Smooth muscle cell (in vitro differentiated cells): ENCODE data around the gene TBL1XR1. TPM values are rescaled to one million over a fixed set of nuclear protein-coding genes. Genes with fewer than 3 reads are reported as not detected.

Experiments
- DNase-seq: peaks from one replicate; lab custom pipeline; 2025; ENCODE audit not compliant: unreplicated experiment; lab: John Stamatoyannopoulos, UW
- H2AFZ ChIP-seq: fragments of 200-600 bp; sonication (generic); 2 replicates; pipeline ENCODE4 v1.6.0; 2016; ENCODE audit warnings: antibody characterized with exemption, low read depth, mild to moderate bottlenecking
- H3F3A ChIP-seq: fragments of 200-600 bp; sonication (generic); 2 replicates; pipeline ENCODE4 v1.6.0; 2017; ENCODE audit warnings: antibody characterized with exemption, low read depth
- H3K27ac ChIP-seq: fragments of 200-600 bp; sonication (generic); 2 replicates; pipeline ENCODE4 v1.5.1; 2016; ENCODE audit warnings: low read depth, mild to moderate bottlenecking
- H3K27me3 ChIP-seq: fragments of 200-600 bp; sonication (generic); 2 replicates; pipeline ENCODE4 v1.6.1; 2016; ENCODE audit warnings: low read depth, mild to moderate bottlenecking
- H3K36me3 ChIP-seq: fragments of 200-600 bp; sonication (generic); 2 replicates; pipeline ENCODE4 v1.5.1; 2016; ENCODE audit warnings: low read depth
- H3K4me1 ChIP-seq: fragments of 200-600 bp; sonication (generic); 2 replicates; pipeline ENCODE4 v1.5.1; 2016; ENCODE audit warnings: low read depth
- H3K4me2 ChIP-seq: fragments of 200-600 bp; sonication (generic); 2 replicates; pipeline ENCODE4 v1.6.0; 2016; ENCODE audit warnings: mild to moderate bottlenecking
- H3K4me3 ChIP-seq: fragments of 200-600 bp; sonication (generic); 2 replicates; pipeline ENCODE4 v1.5.1; 2016; ENCODE audit warnings: mild to moderate bottlenecking
- H3K79me2 ChIP-seq: fragments of 200-600 bp; sonication (generic); 2 replicates; pipeline ENCODE4 v1.6.0; 2016; ENCODE audit warnings: low read depth, mild to moderate bottlenecking
- H3K9ac ChIP-seq: fragments of 200-600 bp; sonication (generic); 2 replicates; pipeline ENCODE4 v1.6.0; 2016; ENCODE audit warnings: low read depth
- H3K9me3 ChIP-seq: fragments of 200-600 bp; sonication (generic); replicated peaks from 2 replicates; pipeline ENCODE4 v1.5.1; 2016; ENCODE audit warnings: low read depth
- H4K20me1 ChIP-seq: fragments of 200-600 bp; sonication (generic); 2 replicates; pipeline ENCODE4 v1.6.0; 2016; ENCODE audit warnings: low read depth
- CTCF ChIP-seq: fragments of 200-600 bp; sonication (generic); IDR thresholded peaks from 2 replicates; pipeline ENCODE4 v1.5.1; 2017; ENCODE audit warnings: borderline replicate concordance, mild to moderate bottlenecking, antibody characterized with exemption; ENCODE audit not compliant: insufficient read depth, poor library complexity, severe bottlenecking
- WGBS: methylation state at CpG from one replicate; pipeline ENCODE4 v1.1.7; 2016; ENCODE audit warnings: low lambda C conversion rate; 5-methylcytosine and 5-hydroxymethylcytosine counted together
- polyA plus RNA-seq: library from polyadenylated mRNA; unstranded; fragments of >200 nt; fragmentation: Nextera tagmentation; extraction: Ambion mirVana; gene quantifications from 2 replicates; pipeline ENCODE4 v1.2.1, GENCODE V29; 2016
- total RNA-seq: library from RNA; depleted of rRNA; stranded (reverse); fragments of >200 nt; gene quantifications from 2 replicates; pipeline ENCODE4 v1.2.3, GENCODE V29; 2014

The TBL1XR1 gene
- total and polyA plus RNA-seq, 2 experiments from 2014 or later, result 19.9 to 115 TPM

- Histone ChIP-seq H4K20me1 (peaks cover 100% of the 10 kb centered on the region), H3K4me2 (no peak overlapping the region), H3F3A (peaks cover 12% of the 10 kb centered on the region), H3K9me3 (no peaks in the 10 kb centered on the region), H2AFZ (no peak overlapping the region), H3K79me2 (peaks cover 100% of the 10 kb centered on the region), H3K27ac (peak overlapping the region; percentile 12), H3K4me1 (peaks cover 68% of the 10 kb centered on the region), H3K36me3 (no peaks in the 10 kb centered on the region), H3K9ac (no peak overlapping the region), H3K27me3 (no peaks in the 10 kb centered on the region), H3K4me3 (no peak overlapping the region)
- 98% methylated on average over 6 of the region's 6 CpGs for WGBS
- no peak for TF ChIP-seq CTCF
- DNase-seq, result no peak
Measured at GRCh38 chr3:177107461-177108239, 89.6 kb downstream of the TBL1XR1 start.

- Histone ChIP-seq H3K9ac (no peak overlapping the region), H2AFZ (no peak overlapping the region), H3K4me3 (no peak overlapping the region), H3K4me1 (peaks cover 78% of the 10 kb centered on the region), H3K27me3 (no peaks in the 10 kb centered on the region), H4K20me1 (peaks cover 100% of the 10 kb centered on the region), H3K4me2 (no peak overlapping the region), H3K36me3 (no peaks in the 10 kb centered on the region), H3K79me2 (peaks cover 100% of the 10 kb centered on the region), H3F3A (peaks cover 16% of the 10 kb centered on the region), H3K9me3 (no peaks in the 10 kb centered on the region), H3K27ac (no peak overlapping the region)
- no peak for DNase-seq
- 95% methylated on average over 3 of the region's 3 CpGs for WGBS
- TF ChIP-seq CTCF, result no peak
Measured at GRCh38 chr3:177106594-177106993, 90.7 kb downstream of the TBL1XR1 start.

- H3K27me3 ChIP-seq, result no peaks in the 10 kb centered on the region
- H3K27ac ChIP-seq, result no peak overlapping the region
- H3F3A ChIP-seq, result peaks cover 20% of the 10 kb centered on the region
- TF ChIP-seq CTCF, result no peak
- no peaks in the 10 kb centered on the region for H3K9me3 ChIP-seq
- DNase-seq, result no peak
- H3K9ac ChIP-seq, result no peak overlapping the region
- H3K79me2 ChIP-seq, result peaks cover 100% of the 10 kb centered on the region
- no peak overlapping the region for H3K4me3 ChIP-seq
- peaks cover 100% of the 10 kb centered on the region for H4K20me1 ChIP-seq
- peaks cover 81% of the 10 kb centered on the region for H3K4me1 ChIP-seq
- H3K4me2 ChIP-seq, result no peak overlapping the region
- no peaks in the 10 kb centered on the region for H3K36me3 ChIP-seq
- no peak overlapping the region for H2AFZ ChIP-seq
- WGBS, result 89% methylated on average over 7 of the region's 7 CpGs
Measured at GRCh38 chr3:177106184-177106583, 91.1 kb downstream of the TBL1XR1 start.

DNA sequence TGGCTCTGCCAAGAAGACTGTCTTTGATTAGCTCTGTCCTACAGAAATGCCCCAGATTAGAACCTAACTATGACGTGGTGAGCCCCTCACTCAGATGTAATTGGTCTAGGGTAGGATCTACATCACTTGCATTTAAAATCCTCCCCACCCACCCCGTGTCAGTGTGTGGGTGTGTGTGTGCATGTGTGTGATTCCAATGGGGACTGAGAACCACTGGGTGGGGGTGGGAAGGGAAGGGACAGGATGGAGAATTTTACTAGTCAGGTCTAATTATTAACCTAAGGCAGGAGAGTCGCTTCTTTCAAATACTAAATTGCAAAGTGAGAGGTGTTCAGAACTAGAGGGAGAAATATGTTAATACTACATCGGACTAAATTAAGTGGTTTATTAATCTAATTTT lies 91.7 kb downstream of the TBL1XR1 start:
- Histone ChIP-seq H3K4me3 (no peak overlapping the region), H3K79me2 (peaks cover 100% of the 10 kb centered on the region), H3K9ac (no peak overlapping the region), H3K4me1 (peaks cover 81% of the 10 kb centered on the region), H3K27ac (no peak overlapping the region), H3K27me3 (no peaks in the 10 kb centered on the region), H3K4me2 (no peak overlapping the region), H4K20me1 (peaks cover 100% of the 10 kb centered on the region), H2AFZ (no peak overlapping the region), H3K36me3 (no peaks in the 10 kb centered on the region), H3K9me3 (no peaks in the 10 kb centered on the region), H3F3A (peaks cover 20% of the 10 kb centered on the region)
- 65% methylated on average over 4 of the region's 4 CpGs for WGBS
- TF ChIP-seq CTCF, result no peak
- DNase-seq, result no peak
